ENCODE measurements around the gene ETNK1.

ETNK1 gene

DNA sequence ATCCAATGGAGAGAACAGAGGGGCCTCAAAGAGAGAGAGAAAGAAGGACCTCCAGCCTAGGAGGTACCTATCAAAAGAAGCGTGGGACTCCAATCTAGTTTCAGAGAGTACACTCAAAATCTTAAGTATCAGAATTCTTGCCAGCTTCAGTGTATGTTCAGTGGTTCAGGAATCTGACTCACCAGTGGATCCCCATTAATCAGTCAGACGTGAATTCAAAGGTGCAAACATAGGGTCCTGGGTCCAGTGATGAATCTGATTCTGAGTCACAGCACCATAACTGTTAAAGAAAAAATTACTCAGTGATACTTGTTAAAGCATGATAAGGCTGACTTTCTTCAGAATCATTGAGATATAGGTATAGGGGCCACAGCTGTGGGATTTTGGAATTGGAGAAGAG lies 33.2 kb downstream of the ETNK1 start:
- Histone ChIP-seq H3K9me3 (ENCODE audit: insufficient read depth, low read length) (no peaks in the 10 kb centered on the region), H3K4me2 (ENCODE audit: low read depth, low read length, poor library complexity, severe bottlenecking) (no peak overlapping the region), H3K27ac (ENCODE audit: low read depth, low read length) (no peak overlapping the region), H3K4me3 (ENCODE audit: insufficient read depth, low read length, poor library complexity, severe bottlenecking) (no peak overlapping the region), H3K79me2 (ENCODE audit: insufficient read depth, low read length) (peaks cover 14% of the 10 kb centered on the region), H3K9ac (ENCODE audit: low read length) (no peak overlapping the region), H3K36me3 (ENCODE audit: low read length) (peaks cover 8% of the 10 kb centered on the region; the same call in 1 of the 2 replicates), H4K20me1 (ENCODE audit: low read depth, low read length) (peaks cover 5% of the 10 kb centered on the region), H3F3A (ENCODE audit: insufficient read depth) (no peaks in the 10 kb centered on the region), H3K9me2 (replicated peaks; ENCODE audit: insufficient read depth, low read length) (no peaks in the 10 kb centered on the region), H2AFZ (ENCODE audit: low read depth, low read length, severe bottlenecking) (no peak overlapping the region), H3K27me3 (ENCODE audit: low read length) (no peaks in the 10 kb centered on the region)
- TF ChIP-seq, protein P1, sequence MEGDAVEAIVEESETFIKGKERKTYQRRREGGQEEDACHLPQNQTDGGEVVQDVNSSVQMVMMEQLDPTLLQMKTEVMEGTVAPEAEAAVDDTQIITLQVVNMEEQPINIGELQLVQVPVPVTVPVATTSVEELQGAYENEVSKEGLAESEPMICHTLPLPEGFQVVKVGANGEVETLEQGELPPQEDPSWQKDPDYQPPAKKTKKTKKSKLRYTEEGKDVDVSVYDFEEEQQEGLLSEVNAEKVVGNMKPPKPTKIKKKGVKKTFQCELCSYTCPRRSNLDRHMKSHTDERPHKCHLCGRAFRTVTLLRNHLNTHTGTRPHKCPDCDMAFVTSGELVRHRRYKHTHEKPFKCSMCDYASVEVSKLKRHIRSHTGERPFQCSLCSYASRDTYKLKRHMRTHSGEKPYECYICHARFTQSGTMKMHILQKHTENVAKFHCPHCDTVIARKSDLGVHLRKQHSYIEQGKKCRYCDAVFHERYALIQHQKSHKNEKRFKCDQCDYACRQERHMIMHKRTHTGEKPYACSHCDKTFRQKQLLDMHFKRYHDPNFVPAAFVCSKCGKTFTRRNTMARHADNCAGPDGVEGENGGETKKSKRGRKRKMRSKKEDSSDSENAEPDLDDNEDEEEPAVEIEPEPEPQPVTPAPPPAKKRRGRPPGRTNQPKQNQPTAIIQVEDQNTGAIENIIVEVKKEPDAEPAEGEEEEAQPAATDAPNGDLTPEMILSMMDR (IDR thresholded peaks at IDR 0.05; ENCODE audit: insufficient read depth, low read length, poor library complexity, severe bottlenecking) = no peak
- TF ChIP-seq EZH2phosphoT487 (conservative IDR thresholded peaks at IDR 0.05; ENCODE audit: low read length) = no peak

DNA sequence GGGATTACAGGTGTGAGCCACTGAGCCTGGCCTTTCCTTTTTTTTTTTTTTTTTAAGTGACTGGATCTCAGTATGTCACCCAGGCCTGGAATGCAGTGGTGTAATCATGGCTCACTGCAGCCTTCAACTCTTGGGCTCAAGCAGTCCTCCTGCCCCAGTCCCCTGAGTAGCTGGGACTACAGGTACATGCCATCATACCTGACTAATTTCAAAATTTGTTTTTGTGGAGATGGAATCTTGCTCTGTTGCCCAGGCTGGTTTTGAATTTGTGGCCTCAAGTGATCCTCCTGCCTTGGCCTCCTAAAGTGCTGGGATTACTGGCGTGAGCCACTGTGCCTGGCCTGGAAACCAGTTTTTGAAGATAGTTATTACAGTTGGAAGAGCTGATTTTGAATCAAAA lies 37.4 kb downstream of the ETNK1 start:
- H3K9me3 ChIP-seq (ENCODE audit: insufficient read depth, low read length) = no peaks in the 10 kb centered on the region
- no peak overlapping the region for H3K9ac ChIP-seq (ENCODE audit: low read length)
- H3K4me2 ChIP-seq (ENCODE audit: low read depth, low read length, poor library complexity, severe bottlenecking) = no peak overlapping the region
- no peak overlapping the region for H3K4me3 ChIP-seq (ENCODE audit: insufficient read depth, low read length, poor library complexity, severe bottlenecking)
- no peaks in the 10 kb centered on the region for H4K20me1 ChIP-seq (ENCODE audit: low read depth, low read length)
- H3K27ac ChIP-seq (ENCODE audit: low read depth, low read length) = no peak overlapping the region
- H3K27me3 ChIP-seq (ENCODE audit: low read length) = no peaks in the 10 kb centered on the region
- 0 out of 2 replicates have a peak, but pooled peaks cover 9% of the 10 kb centered on the region for H3F3A ChIP-seq (ENCODE audit: insufficient read depth)
- peaks cover 22% of the 10 kb centered on the region; the same call in 1 of the 2 replicates for H3K36me3 ChIP-seq (ENCODE audit: low read length)
- no peaks in the 10 kb centered on the region for H3K79me2 ChIP-seq (ENCODE audit: insufficient read depth, low read length)
- TF ChIP-seq, protein P1 (IDR thresholded peaks at IDR 0.05; ENCODE audit: insufficient read depth, low read length, poor library complexity, severe bottlenecking) = no peak
- no peak for TF ChIP-seq EZH2phosphoT487 (conservative IDR thresholded peaks at IDR 0.05; ENCODE audit: low read length)
- no peak overlapping the region for H2AFZ ChIP-seq (ENCODE audit: low read depth, low read length, severe bottlenecking)
- H3K9me2 ChIP-seq (replicated peaks; ENCODE audit: insufficient read depth, low read length) = no peaks in the 10 kb centered on the region

DNA sequence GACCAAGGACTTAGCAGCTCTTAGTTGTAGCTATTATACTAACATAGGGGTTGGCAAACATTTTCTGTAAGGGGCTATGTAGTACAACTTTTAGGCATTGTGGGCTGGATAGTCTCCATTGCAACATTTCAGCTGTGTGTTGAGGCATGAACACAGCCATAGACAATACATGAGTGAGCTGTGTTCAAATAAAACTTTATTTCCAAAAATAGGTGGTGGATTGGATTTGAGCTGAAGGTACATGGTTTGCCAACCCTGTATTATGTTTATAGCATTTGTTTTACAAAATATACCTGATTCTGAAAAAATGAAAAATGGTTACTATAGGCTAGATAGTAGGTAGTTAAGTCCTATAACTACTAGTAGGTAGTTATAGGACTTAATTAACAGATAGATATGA lies 40.5 kb downstream of the ETNK1 start:
- Histone ChIP-seq H3K36me3 (ENCODE audit: low read length) (peaks cover 21% of the 10 kb centered on the region; the same call in 1 of the 2 replicates), H3K79me2 (ENCODE audit: insufficient read depth, low read length) (no peaks in the 10 kb centered on the region), H3K27me3 (ENCODE audit: low read length) (no peaks in the 10 kb centered on the region), H3K9me3 (ENCODE audit: insufficient read depth, low read length) (no peaks in the 10 kb centered on the region), H2AFZ (ENCODE audit: low read depth, low read length, severe bottlenecking) (no peak overlapping the region), H3K27ac (ENCODE audit: low read depth, low read length) (no peak overlapping the region), H4K20me1 (ENCODE audit: low read depth, low read length) (no peaks in the 10 kb centered on the region), H3F3A (ENCODE audit: insufficient read depth) (0 out of 2 replicates have a peak, but pooled peaks cover 9% of the 10 kb centered on the region), H3K9me2 (replicated peaks; ENCODE audit: insufficient read depth, low read length) (no peaks in the 10 kb centered on the region), H3K4me2 (ENCODE audit: low read depth, low read length, poor library complexity, severe bottlenecking) (no peak overlapping the region), H3K4me3 (ENCODE audit: insufficient read depth, low read length, poor library complexity, severe bottlenecking) (no peak overlapping the region), H3K9ac (ENCODE audit: low read length) (no peak overlapping the region)
- no peak for TF ChIP-seq EZH2phosphoT487 (conservative IDR thresholded peaks at IDR 0.05; ENCODE audit: low read length)
- TF ChIP-seq, protein P1 (IDR thresholded peaks at IDR 0.05; ENCODE audit: insufficient read depth, low read length, poor library complexity, severe bottlenecking) = no peak
